Measurements from ENCODE around the gene CYTH1. TPM values are rescaled to one million over a fixed set of nuclear protein-coding genes. Genes with fewer than 3 reads are reported as not detected.

Gene CYTH1
- total and polyA plus RNA-seq, 4 donors: 15.4 to 32.1 (median 20.6) TPM

- H3K9ac ChIP-seq (ENCODE audit: low read depth in 1 of 2, low read length in 2 of 2): no peak overlapping the region
- no peaks in the 10 kb centered on the region for H3K27me3 ChIP-seq (ENCODE audit: control insufficient read depth in 4 of 4, insufficient read depth in 4 of 4, low read length in 3 of 4)
- no peak overlapping the region for H3K4me3 ChIP-seq (ENCODE audit: low read depth in 1 of 3, low read length in 3 of 3)
- no peaks in the 10 kb centered on the region for H3K4me1 ChIP-seq (ENCODE audit: control insufficient read depth in 4 of 4, insufficient read depth in 4 of 4, low read length in 3 of 4)
- no peak overlapping the region for H3K27ac ChIP-seq (ENCODE audit: low read depth in 1 of 2, low read length in 2 of 2)
- H3K9me3 ChIP-seq (ENCODE audit: control insufficient read depth in 4 of 4, low read length in 3 of 4): no peaks in the 10 kb centered on the region
- WGBS: 89% methylated on average over 7 of the region's 7 CpGs
- H3K36me3 ChIP-seq (ENCODE audit: control insufficient read depth in 4 of 4, insufficient read depth in 3 of 4, low read depth in 1 of 4, low read length in 3 of 4): peaks cover 27 to 83% (median 67%) of the 10 kb centered on the region in 4 donors
- no peak for DNase-seq (ENCODE audit: low spot score)
- no peak for TF ChIP-seq REST (IDR thresholded peaks at IDR 0.05)
- no peak for TF ChIP-seq HNF4A (conservative IDR thresholded peaks at IDR 0.05)
- no peak for TF ChIP-seq ZBTB33 (IDR thresholded peaks at IDR 0.05)
- no peak for TF ChIP-seq MAX (IDR thresholded peaks at IDR 0.05)
- no peak for TF ChIP-seq RXRA (IDR thresholded peaks at IDR 0.05)
- TF ChIP-seq CTCF (IDR thresholded peaks at IDR 0.05; ENCODE audit: low read depth, low read length, missing input control): no peak
- TF ChIP-seq TAF1 (conservative IDR thresholded peaks at IDR 0.05): no peak
- TF ChIP-seq FOXA2 (IDR thresholded peaks at IDR 0.05): no peak
Observed at GRCh38 chr17:78815696-78816095, 33.6 kb upstream of the CYTH1 start.

- TF ChIP-seq RXRA (IDR thresholded peaks at IDR 0.05): peak in 1 of 2 donors; percentile 11
- TF ChIP-seq HNF4A (conservative IDR thresholded peaks at IDR 0.05): no peak
- TF ChIP-seq JUND (IDR thresholded peaks at IDR 0.05): no peak
- TF ChIP-seq RAD21 (IDR thresholded peaks at IDR 0.05): no peak
- peak; percentile 48 for TF ChIP-seq REST (IDR thresholded peaks at IDR 0.05)
- TF ChIP-seq GABPA (IDR thresholded peaks at IDR 0.05 in 1 of 2, conservative IDR thresholded peaks at IDR 0.05 in 1 of 2): no peak
- no peak for TF ChIP-seq YY1 (IDR thresholded peaks at IDR 0.05)
- TF ChIP-seq FOXA2 (IDR thresholded peaks at IDR 0.05): no peak
- Histone ChIP-seq H3K27me3 (ENCODE audit: control insufficient read depth in 4 of 4, insufficient read depth in 4 of 4, low read length in 3 of 4) (no peaks in the 10 kb centered on the region), H3K4me3 (ENCODE audit: low read depth in 1 of 3, low read length in 3 of 3) (no peak overlapping the region), H3K9me3 (ENCODE audit: control insufficient read depth in 4 of 4, low read length in 3 of 4) (no peaks in the 10 kb centered on the region), H3K4me1 (ENCODE audit: control insufficient read depth in 4 of 4, insufficient read depth in 4 of 4, low read length in 3 of 4) (no peaks in the 10 kb centered on the region), H3K27ac (ENCODE audit: low read depth in 1 of 2, low read length in 2 of 2) (no peak overlapping the region), H3K36me3 (ENCODE audit: control insufficient read depth in 4 of 4, insufficient read depth in 3 of 4, low read depth in 1 of 4, low read length in 3 of 4) (peaks cover 28 to 80% (median 56%) of the 10 kb centered on the region in 4 donors), H3K9ac (ENCODE audit: low read depth in 1 of 2, low read length in 2 of 2) (no peak overlapping the region)
- DNase-seq (ENCODE audit: low spot score): no peak
- 82% methylated on average over 8 of the region's 8 CpGs for WGBS
Observed at GRCh38 chr17:78812855-78813254, 30.8 kb upstream of the CYTH1 start.
